ENCODE results near the gene ATN1. TPM values are rescaled to one million over a fixed set of nuclear protein-coding genes. Genes with fewer than 3 reads are reported as not detected.

The ATN1 gene
- total RNA-seq, 1 experiment from 2014 or later = 144 TPM

GRCh38 chr12:6934110-6934509 lies 6.4 kb downstream of the ATN1 start:
- peaks cover 51% of the 10 kb centered on the region for H3K36me3 ChIP-seq (ENCODE audit: insufficient read depth, low read length, poor library complexity, severe bottlenecking)
- CTCF ChIA-PET = no interaction called here
- peak overlapping the region; percentile 50 for H3K27ac ChIP-seq (ENCODE audit: low read depth, low read length, poor library complexity, severe bottlenecking)
- intact Hi-C loops (cut with micrococcal nuclease; ENCODE audit: unreplicated experiment) = no loop called here
- H3K4me3 ChIP-seq (ENCODE audit: low read depth, low read length, poor library complexity, severe bottlenecking) = no peak overlapping the region
- no peaks in the 10 kb centered on the region for H3K9me3 ChIP-seq (ENCODE audit: low read depth, low read length, poor library complexity, severe bottlenecking)
- no peak for DNase-seq (ENCODE audit: low spot score)
- no peak for TF ChIP-seq EZH2 (IDR thresholded peaks at IDR 0.05; ENCODE audit: borderline replicate concordance, low read depth, low read length, poor library complexity, severe bottlenecking)
- TF ChIP-seq, protein P1, sequence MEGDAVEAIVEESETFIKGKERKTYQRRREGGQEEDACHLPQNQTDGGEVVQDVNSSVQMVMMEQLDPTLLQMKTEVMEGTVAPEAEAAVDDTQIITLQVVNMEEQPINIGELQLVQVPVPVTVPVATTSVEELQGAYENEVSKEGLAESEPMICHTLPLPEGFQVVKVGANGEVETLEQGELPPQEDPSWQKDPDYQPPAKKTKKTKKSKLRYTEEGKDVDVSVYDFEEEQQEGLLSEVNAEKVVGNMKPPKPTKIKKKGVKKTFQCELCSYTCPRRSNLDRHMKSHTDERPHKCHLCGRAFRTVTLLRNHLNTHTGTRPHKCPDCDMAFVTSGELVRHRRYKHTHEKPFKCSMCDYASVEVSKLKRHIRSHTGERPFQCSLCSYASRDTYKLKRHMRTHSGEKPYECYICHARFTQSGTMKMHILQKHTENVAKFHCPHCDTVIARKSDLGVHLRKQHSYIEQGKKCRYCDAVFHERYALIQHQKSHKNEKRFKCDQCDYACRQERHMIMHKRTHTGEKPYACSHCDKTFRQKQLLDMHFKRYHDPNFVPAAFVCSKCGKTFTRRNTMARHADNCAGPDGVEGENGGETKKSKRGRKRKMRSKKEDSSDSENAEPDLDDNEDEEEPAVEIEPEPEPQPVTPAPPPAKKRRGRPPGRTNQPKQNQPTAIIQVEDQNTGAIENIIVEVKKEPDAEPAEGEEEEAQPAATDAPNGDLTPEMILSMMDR (conservative IDR thresholded peaks at IDR 0.05; ENCODE audit: low read depth, low read length) = no peak
- H3K4me1 ChIP-seq (ENCODE audit: insufficient read depth, low read length, poor library complexity, severe bottlenecking) = peaks cover 24% of the 10 kb centered on the region
- POLR2A ChIA-PET (ENCODE audit: low non-redundant PET) = interaction anchor here (0.5 kb wide), 1 partner anchor 345 kb away, joined by 4 read pairs; no protein-coding TSS in a partner anchor
- H3K27me3 ChIP-seq (replicated peaks; ENCODE audit: insufficient read depth, low read depth, low read length, poor library complexity) = no peaks in the 10 kb centered on the region
- BruUV-seq (replicated peaks) = no TSS peak

- POLR2A ChIA-PET (ENCODE audit: low non-redundant PET) = no interaction called here
- no peaks in the 10 kb centered on the region for H3K27me3 ChIP-seq (replicated peaks; ENCODE audit: insufficient read depth, low read depth, low read length, poor library complexity)
- BruUV-seq (replicated peaks) = no TSS peak
- intact Hi-C loops (cut with micrococcal nuclease; ENCODE audit: unreplicated experiment) = loop anchor here (5.0 kb wide), 2 partner anchors 63 to 183 kb away; partner anchors contain the start of genes MLF2 and SPSB2
- no peaks in the 10 kb centered on the region for H3K9me3 ChIP-seq (ENCODE audit: low read depth, low read length, poor library complexity, severe bottlenecking)
- DNase-seq (ENCODE audit: low spot score) = no peak
- peaks cover 16% of the 10 kb centered on the region for H3K4me1 ChIP-seq (ENCODE audit: insufficient read depth, low read length, poor library complexity, severe bottlenecking)
- H3K4me3 ChIP-seq (ENCODE audit: low read depth, low read length, poor library complexity, severe bottlenecking) = no peak overlapping the region
- no peak for TF ChIP-seq EZH2 (IDR thresholded peaks at IDR 0.05; ENCODE audit: borderline replicate concordance, low read depth, low read length, poor library complexity, severe bottlenecking)
- TF ChIP-seq, protein P1 (conservative IDR thresholded peaks at IDR 0.05; ENCODE audit: low read depth, low read length) = no peak
- peaks cover 59% of the 10 kb centered on the region for H3K36me3 ChIP-seq (ENCODE audit: insufficient read depth, low read length, poor library complexity, severe bottlenecking)
- CTCF ChIA-PET = interaction anchor here (0.7 kb wide), 1 partner anchor 366 kb away, joined by 3 read pairs; no protein-coding TSS in a partner anchor
- no peak overlapping the region for H3K27ac ChIP-seq (ENCODE audit: low read depth, low read length, poor library complexity, severe bottlenecking)
Observed at GRCh38 chr12:6935371-6936193, 7.8 kb downstream of the ATN1 start.

DNA sequence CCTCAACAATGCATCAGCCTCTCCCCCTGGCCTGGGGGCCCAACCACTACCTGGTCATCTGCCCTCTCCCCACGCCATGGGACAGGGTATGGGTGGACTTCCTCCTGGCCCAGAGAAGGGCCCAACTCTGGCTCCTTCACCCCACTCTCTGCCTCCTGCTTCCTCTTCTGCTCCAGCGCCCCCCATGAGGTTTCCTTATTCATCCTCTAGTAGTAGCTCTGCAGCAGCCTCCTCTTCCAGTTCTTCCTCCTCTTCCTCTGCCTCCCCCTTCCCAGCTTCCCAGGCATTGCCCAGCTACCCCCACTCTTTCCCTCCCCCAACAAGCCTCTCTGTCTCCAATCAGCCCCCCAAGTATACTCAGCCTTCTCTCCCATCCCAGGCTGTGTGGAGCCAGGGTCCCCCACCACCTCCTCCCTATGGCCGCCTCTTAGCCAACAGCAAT lies 8.5 kb downstream of the ATN1 start:
- Histone ChIP-seq H3K36me3 (ENCODE audit: insufficient read depth, low read length, poor library complexity, severe bottlenecking) (peaks cover 59% of the 10 kb centered on the region), H3K4me1 (ENCODE audit: insufficient read depth, low read length, poor library complexity, severe bottlenecking) (peaks cover 16% of the 10 kb centered on the region), H3K4me3 (ENCODE audit: low read depth, low read length, poor library complexity, severe bottlenecking) (no peak overlapping the region), H3K9me3 (ENCODE audit: low read depth, low read length, poor library complexity, severe bottlenecking) (no peaks in the 10 kb centered on the region), H3K27me3 (replicated peaks; ENCODE audit: insufficient read depth, low read depth, low read length, poor library complexity) (no peaks in the 10 kb centered on the region), H3K27ac (ENCODE audit: low read depth, low read length, poor library complexity, severe bottlenecking) (peak overlapping the region; percentile 98)
- TF ChIP-seq, protein P1 (conservative IDR thresholded peaks at IDR 0.05; ENCODE audit: low read depth, low read length) = no peak
- TF ChIP-seq EZH2 (IDR thresholded peaks at IDR 0.05; ENCODE audit: borderline replicate concordance, low read depth, low read length, poor library complexity, severe bottlenecking) = no peak
- intact Hi-C loops (cut with micrococcal nuclease; ENCODE audit: unreplicated experiment) = loop anchor here (5.0 kb wide), 2 partner anchors 64 to 184 kb away; partner anchors contain the start of genes MLF2 and SPSB2
- ChIA-PET POLR2A (ENCODE audit: low non-redundant PET) (no interaction called here), CTCF (no interaction called here)
- no TSS peak for BruUV-seq (replicated peaks)
- no peak for DNase-seq (ENCODE audit: low spot score)

Data from A673 (cell line).